ENCODE results near the gene MROH9. TPM values are rescaled to one million over a fixed set of nuclear protein-coding genes. Genes with fewer than 3 reads are reported as not detected.

MROH9 gene
- total and polyA plus RNA-seq, 2 of the 4 experiments (the other 2 are of a cell fraction): not detected

- H4K20me1 ChIP-seq (ENCODE audit: insufficient read depth, low read length): no peaks in the 10 kb centered on the region
- H3K4ac ChIP-seq (ENCODE audit: low read depth, low read length): no peak overlapping the region
- H3K23ac ChIP-seq (ENCODE audit: low read depth, low read length): no peak overlapping the region
- CTCF ChIA-PET: interaction anchor here (0.5 to 3.0 kb wide), 13 partner anchors 9 to 232 kb away, joined by 3 to 55 read pairs (median 4); partner anchors contain the start of genes FMO2, FMO3 and FMO4
- H2AFZ ChIP-seq (replicated peaks; ENCODE audit: low read length, poor library complexity): peak overlapping the region; percentile 7
- peak overlapping the region; percentile 31; the same call in 1 of the 2 replicates for H3K4me2 ChIP-seq (ENCODE audit: low read depth, low read length)
- WGBS, 2 experiments (ENCODE audit: extremely low coverage in 2 of 2, insufficient read length in 1 of 2): 55% methylated on average over 3 of the region's 7 CpGs; no CpG with 5 or more reads in 1 of the 2 experiments
- peaks cover 5% of the 10 kb centered on the region; the same call in 1 of the 2 replicates for H3K4me1 ChIP-seq (ENCODE audit: control insufficient read depth, insufficient read depth, low read length)
- no peaks in the 10 kb centered on the region for H3K9me3 ChIP-seq (ENCODE audit: control insufficient read depth, insufficient read depth, low read length)
- peak overlapping the region in 1 of 2 experiments; percentile 60; a peak in 2 of 4 replicates for H4K8ac ChIP-seq (ENCODE audit: low read depth in 2 of 2, low read length in 2 of 2)
- peak overlapping the region; percentile 76 for H2BK120ac ChIP-seq (ENCODE audit: low read depth, low read length)
- dilution Hi-C loops (cut with HindIII; ENCODE audit: low sequenced_read_pairs, unreplicated experiment): no loop called here
- H2AK5ac ChIP-seq (ENCODE audit: low read depth, low read length): no peak overlapping the region
- H4K91ac ChIP-seq (ENCODE audit: insufficient read depth, low read depth, low read length): peak overlapping the region; percentile 30; the same call in 1 of the 2 replicates
- peak overlapping the region; percentile 73; the same call in 1 of the 2 replicates for H3K27ac ChIP-seq (ENCODE audit: insufficient read depth, low read length)
- no peak overlapping the region for H3K4me3 ChIP-seq (ENCODE audit: insufficient read depth, low read depth, low read length)
- no peak overlapping the region; the same call in 1 of the 2 replicates for H3K56ac ChIP-seq (ENCODE audit: extremely low read depth, insufficient read depth, low read length)
- 0 out of 3 replicates have a peak overlapping the region, but pooled peaks have one; percentile 19 for H2BK15ac ChIP-seq (ENCODE audit: low read depth, low read length)
- ATAC-seq (ENCODE audit: low read depth) (no peak), DNase-seq (no peak)
- peak overlapping the region; percentile 95 for H3K18ac ChIP-seq (ENCODE audit: low read depth, low read length)
- no peak overlapping the region for H2BK5ac ChIP-seq (ENCODE audit: low read depth, low read length, poor library complexity, severe bottlenecking)
- H3K9ac ChIP-seq (ENCODE audit: low read depth, low read length): peak overlapping the region; percentile 76
- peak overlapping the region; percentile 3 for H3K14ac ChIP-seq (replicated peaks; ENCODE audit: low read depth, low read length)
- no peaks in the 10 kb centered on the region for H3K27me3 ChIP-seq (ENCODE audit: control insufficient read depth, insufficient read depth, low read length)
- H2AK9ac ChIP-seq (replicated peaks; ENCODE audit: low read depth, low read length, poor library complexity): no peak overlapping the region
- peak overlapping the region; percentile 70; the same call in 1 of the 2 replicates for H2BK20ac ChIP-seq (ENCODE audit: low read depth, low read length)
- no TSS peak for BruUV-seq (replicated peaks)
- POLR2A ChIA-PET (ENCODE audit: unreplicated experiment): interaction anchor here (0.7 to 1.3 kb wide), 3 partner anchors 9 to 145 kb away, joined by 3 to 4 read pairs (median 3); no protein-coding TSS in a partner anchor
- H3K9me1 ChIP-seq (ENCODE audit: insufficient read depth, low read length): no peaks in the 10 kb centered on the region
- intact Hi-C loops (cut with micrococcal nuclease): loop anchor here (1.0 to 5.0 kb wide), 5 partner anchors 60 to 231 kb away; partner anchors contain the start of gene FMO4
- H3K36me3 ChIP-seq (ENCODE audit: control insufficient read depth, insufficient read depth, low read length): no peaks in the 10 kb centered on the region
- no peaks in the 10 kb centered on the region for H3K79me1 ChIP-seq (ENCODE audit: low read depth in 1 of 2, low read length in 2 of 2)
- TF ChIP-seq SMC3 (IDR thresholded peaks at IDR 0.05; ENCODE audit: low read depth, low read length) (no peak), BHLHE40 (IDR thresholded peaks at IDR 0.05; ENCODE audit: low read depth, low read length) (no peak), ELK1 (IDR thresholded peaks at IDR 0.05; ENCODE audit: borderline replicate concordance, low read depth, low read length) (no peak), RCOR1 (IDR thresholded peaks at IDR 0.05; ENCODE audit: insufficient replicate concordance, low read length) (no peak), MXI1 (IDR thresholded peaks at IDR 0.05; ENCODE audit: borderline replicate concordance, low read depth, low read length) (no peak), USF2 (IDR thresholded peaks at IDR 0.05; ENCODE audit: low read depth, low read length) (no peak), RAD21 (IDR thresholded peaks at IDR 0.05; ENCODE audit: low read length) (no peak), CTCF (conservative IDR thresholded peaks at IDR 0.05; ENCODE audit: low read depth, low read length) (no peak), CHD1 (IDR thresholded peaks at IDR 0.05; ENCODE audit: low read depth, low read length) (no peak), RFX5 (IDR thresholded peaks at IDR 0.05; ENCODE audit: low read depth, low read length) (no peak), MAFK (IDR thresholded peaks at IDR 0.05; ENCODE audit: low read depth, low read length) (no peak), POLR2A (IDR thresholded peaks at IDR 0.05; ENCODE audit: low read depth, low read length) (no peak), NFE2L2 (IDR thresholded peaks at IDR 0.05; ENCODE audit: low read depth, low read length) (no peak), MAZ (IDR thresholded peaks at IDR 0.05; ENCODE audit: borderline replicate concordance, low read depth, low read length) (no peak), FOS (IDR thresholded peaks at IDR 0.05; ENCODE audit: low read depth, low read length) (no peak)
- H4K5ac ChIP-seq (ENCODE audit: low read depth, low read length): peak overlapping the region; percentile 97
- in situ Hi-C loops (cut with MboI; ENCODE audit: low sequenced_read_pairs): loop anchor here (5.0 to 10.0 kb wide), 2 partner anchors 103 to 151 kb away; partner anchors contain the start of gene FMO2
Observed at GRCh38 chr1:171081763-171082201, 146.4 kb downstream of the MROH9 start.

All from IMR-90 (cell line).